H1 (cell line): Measurements from ENCODE around the gene HOMER1. TPM values are rescaled to one million over a fixed set of nuclear protein-coding genes. Genes with fewer than 3 reads are reported as not detected.
A peak's percentile ranks its signal among the peaks of the same experiment; 100 is the strongest.

Experiments used
- CTCF ChIA-PET: fragments of 300-600 bp; sonication (Branson Sonifier 250); formaldehyde crosslinking; loops from one replicate; lab custom pipeline; 2021; ENCODE audit not compliant: partially characterized antibody; lab: Charles Lee
- POLR2A ChIA-PET: fragments of 300-600 bp; sonication (Branson Sonifier 250); formaldehyde crosslinking; loops from one replicate; lab custom pipeline; 2021; ENCODE audit warnings: inconsistent platforms; ENCODE audit not compliant: partially characterized antibody; lab: Charles Lee
- DNase-seq, 2 experiments: peaks; one replicate each; pipeline versions ENCODE4 v3.0.0 to v3.0.0-alpha.2; 2010 to 2022; ENCODE audit warnings: low spot score in 2 of 2, low read depth in 1 of 2, mixed read lengths in 1 of 2
- FAIRE-seq: peaks from 2 replicates; lab custom pipeline; 2011; peaks lifted over from hg19 to GRCh38; lab: Jason Lieb, UNC
- H2AFZ ChIP-seq: 2 replicates; pipeline ENCODE4 v1.8.1; 2012; ENCODE audit warnings: low read length, inconsistent platforms
- H2AK5ac ChIP-seq: 2 replicates; pipeline ENCODE4 v1.6.1; 2013; ENCODE audit warnings: low read depth, low read length
- H2BK120ac ChIP-seq: replicated peaks from 2 replicates; pipeline ENCODE3; 2013; ENCODE audit warnings: low read depth, low read length, inconsistent platforms
- H2BK12ac ChIP-seq: 2 replicates; pipeline ENCODE4 v1.6.1; 2013; ENCODE audit warnings: low read depth, low read length
- H2BK15ac ChIP-seq: 2 replicates; pipeline ENCODE4 v1.6.1; 2013; ENCODE audit warnings: low read length
- H2BK20ac ChIP-seq: 2 replicates; pipeline ENCODE4 v1.6.1; 2013; ENCODE audit warnings: low read length
- H2BK5ac ChIP-seq: 2 replicates; pipeline ENCODE4 v1.6.1; 2013; ENCODE audit warnings: low read depth, low read length
- H3K14ac ChIP-seq: 2 replicates; pipeline ENCODE4 v1.6.1; 2013; ENCODE audit warnings: inconsistent platforms; ENCODE audit not compliant: insufficient read length
- H3K18ac ChIP-seq: 2 replicates; pipeline ENCODE4 v1.6.1; 2013; ENCODE audit warnings: low read length; ENCODE audit errors: extremely low read depth
- H3K23ac ChIP-seq: 2 replicates; pipeline ENCODE4 v1.6.1; 2013; ENCODE audit warnings: inconsistent platforms; ENCODE audit not compliant: insufficient read length
- H3K23me2 ChIP-seq: 2 replicates; pipeline ENCODE4 v1.6.1; 2013; ENCODE audit warnings: low read depth, low read length
- H3K27ac ChIP-seq: 2 replicates; pipeline ENCODE4 v1.6.1; 2011; ENCODE audit warnings: low read depth, low read length, inconsistent platforms
- H3K27me3 ChIP-seq, 4 experiments: replicated peaks in 1 of 4; 1 replicate in 1 of 4; 2 replicates in 3 of 4; pipeline versions ENCODE4 v1.6.1 to v1.8.1; 2011 to 2013; ENCODE audit warnings: low read length in 3 of 4, mild to moderate bottlenecking in 3 of 4, inconsistent platforms in 2 of 4, mixed read lengths in 2 of 4, moderate library complexity in 1 of 4; ENCODE audit not compliant: control insufficient read depth in 3 of 4, insufficient read depth in 3 of 4; ENCODE audit errors: extremely low read depth in 1 of 4
- H3K36me3 ChIP-seq, 4 experiments: 2 replicates each; pipeline versions ENCODE4 v1.6.1 to v1.8.1; 2011 to 2013; ENCODE audit warnings: mild to moderate bottlenecking in 4 of 4, low read length in 3 of 4, moderate library complexity in 2 of 4, control low read depth in 1 of 4, inconsistent platforms in 1 of 4; ENCODE audit not compliant: insufficient read depth in 4 of 4, control insufficient read depth in 2 of 4
- H3K4ac ChIP-seq: replicated peaks from 2 replicates; pipeline ENCODE3; 2013; ENCODE audit warnings: low read length, low read depth, mixed read lengths, inconsistent platforms; ENCODE audit not compliant: insufficient read length
- H3K4me1 ChIP-seq, 4 experiments: replicated peaks in 1 of 4; 1 replicate in 1 of 4; 2 replicates in 3 of 4; pipeline versions ENCODE4 v1.6.1 to v1.8.1; 2011 to 2013; ENCODE audit warnings: low read length in 3 of 4, inconsistent platforms in 2 of 4, mixed read lengths in 1 of 4; ENCODE audit not compliant: insufficient read depth in 4 of 4, control insufficient read depth in 3 of 4
- H3K4me2 ChIP-seq, 2 experiments: 2 replicates each; pipeline versions ENCODE4 v1.6.1 to v1.8.1; 2011 to 2013; ENCODE audit warnings: low read depth in 2 of 2, low read length in 2 of 2, control low read depth in 1 of 2, inconsistent platforms in 1 of 2, mild to moderate bottlenecking in 1 of 2; ENCODE audit not compliant: insufficient read depth in 1 of 2
- H3K4me3 ChIP-seq, 4 experiments: fragments of 200-600, 300-600 bp in 1 of 4; sonication (generic), shearing (Covaris generic), sonication (Bioruptor Twin) in 1 of 4; 2 replicates each; pipeline versions ENCODE4 v1.5.1 to v1.8.1; 2011 to 2016; ENCODE audit warnings: low read length in 4 of 4, low read depth in 3 of 4, control low read depth in 2 of 4, inconsistent platforms in 2 of 4, mild to moderate bottlenecking in 2 of 4, mixed read lengths in 1 of 4, moderate library complexity in 1 of 4; ENCODE audit not compliant: insufficient read depth in 2 of 4; ENCODE audit errors: extremely low read depth in 1 of 4
- H3K56ac ChIP-seq: replicated peaks from 2 replicates; pipeline ENCODE3; 2013; ENCODE audit warnings: low read depth, mild to moderate bottlenecking, mixed read lengths, low read length, inconsistent platforms; ENCODE audit not compliant: insufficient read length
- H3K79me1 ChIP-seq: 2 replicates; pipeline ENCODE4 v1.6.1; 2013; ENCODE audit warnings: low read depth, low read length, control low read depth
- H3K79me2 ChIP-seq, 2 experiments: 2 replicates each; pipeline versions ENCODE4 v1.6.1 to v1.8.1; 2012 to 2013; ENCODE audit warnings: low read length in 2 of 2, mild to moderate bottlenecking in 2 of 2, inconsistent platforms in 1 of 2; ENCODE audit not compliant: insufficient read depth in 2 of 2, control insufficient read depth in 1 of 2
- H3K9ac ChIP-seq, 4 experiments: replicated peaks in 1 of 4; 1 replicate in 1 of 4; 2 replicates in 3 of 4; pipeline versions ENCODE4 v1.6.1 to v1.8.1; 2011 to 2013; ENCODE audit warnings: low read depth in 3 of 4, low read length in 3 of 4, control low read depth in 2 of 4, mild to moderate bottlenecking in 2 of 4, moderate library complexity in 2 of 4, inconsistent platforms in 1 of 4; ENCODE audit errors: extremely low read depth in 1 of 4
- H3K9me3 ChIP-seq, 2 experiments: 2 replicates each; pipeline versions ENCODE4 v1.6.1 to v1.8.1; 2012 to 2013; ENCODE audit warnings: mild to moderate bottlenecking in 2 of 2, moderate library complexity in 2 of 2, control low read depth in 1 of 2, inconsistent platforms in 1 of 2, low read depth in 1 of 2, low read length in 1 of 2, mixed read lengths in 1 of 2; ENCODE audit not compliant: insufficient read depth in 2 of 2
- H4K20me1 ChIP-seq, 2 experiments: replicated peaks in 1 of 2; 2 replicates each; pipeline versions ENCODE3 to v1.8.1; 2011 to 2013; ENCODE audit warnings: inconsistent platforms in 2 of 2, low read length in 2 of 2, mild to moderate bottlenecking in 1 of 2; ENCODE audit not compliant: insufficient read depth in 2 of 2, control insufficient read depth in 1 of 2
- H4K5ac ChIP-seq: 2 replicates; pipeline ENCODE4 v1.6.1; 2013; ENCODE audit warnings: low read length, low read depth, mixed read lengths, inconsistent platforms; ENCODE audit not compliant: insufficient read length
- H4K8ac ChIP-seq: 2 replicates; pipeline ENCODE4 v1.8.0; 2013; ENCODE audit warnings: mild to moderate bottlenecking, moderate library complexity, low read length, inconsistent platforms; ENCODE audit not compliant: insufficient read depth; ENCODE audit errors: extremely low read depth
- H4K91ac ChIP-seq: replicated peaks from 2 replicates; pipeline ENCODE3; 2013; ENCODE audit warnings: low read length, mixed read lengths, inconsistent platforms; ENCODE audit not compliant: insufficient read length
- BRCA1 ChIP-seq: IDR thresholded peaks from 2 replicates; pipeline ENCODE4 v1.6.1; 2012; ENCODE audit warnings: low read depth, low read length, improper control_type of control experiment
- CBX8 ChIP-seq: fragments of 300-800, 300-1000 bp; sonication (generic); IDR thresholded peaks from 2 replicates; pipeline ENCODE4 v1.7.1; 2016; ENCODE audit warnings: low read depth, low read length, borderline replicate concordance
- CHD1 ChIP-seq: IDR thresholded peaks from 2 replicates; pipeline ENCODE4 v1.6.1; 2012; ENCODE audit warnings: low read depth, low read length, improper control_type of control experiment
- KDM1A ChIP-seq: fragments of 200-600, 300-600 bp; sonication (generic); IDR thresholded peaks from 2 replicates; pipeline ENCODE4 v1.7.1; 2016; ENCODE audit warnings: mild to moderate bottlenecking, low read length, borderline replicate concordance
- POLR2AphosphoS5 ChIP-seq: IDR thresholded peaks from 2 replicates; pipeline ENCODE4 v1.6.1; 2011; ENCODE audit warnings: low read depth, low read length
- SP2 ChIP-seq: IDR thresholded peaks from 2 replicates; pipeline ENCODE4 v1.6.1; 2012; ENCODE audit warnings: mild to moderate bottlenecking, low read length, inconsistent platforms
- TAF7 ChIP-seq: optimal IDR thresholded peaks from 2 replicates; pipeline ENCODE3; 2011; ENCODE audit warnings: low read depth, mild to moderate bottlenecking, inconsistent platforms, low read length, moderate library complexity, borderline replicate concordance
- TEAD4 ChIP-seq: IDR thresholded peaks from 2 replicates; pipeline ENCODE4 v1.6.1; 2012; ENCODE audit warnings: low read depth, low read length, inconsistent platforms, mixed read lengths
- WGBS, 2 experiments: shearing (Covaris generic) in 1 of 2; methylation state at CpG; one replicate each; pipeline versions ENCODE4 v1.1.6 to v1.1.7; 2013 to 2015; ENCODE audit warnings: low lambda C conversion rate in 2 of 2, mixed read lengths in 2 of 2, inconsistent platforms in 1 of 2, low coverage in 1 of 2, missing lambda C conversion rate in 1 of 2; ENCODE audit not compliant: insufficient replicate concordance in 2 of 2, insufficient coverage in 1 of 2, insufficient read length in 1 of 2; ENCODE audit errors: extremely low coverage in 1 of 2, missing lambda C conversion rate in 1 of 2; 5-methylcytosine and 5-hydroxymethylcytosine counted together
- long read RNA-seq, 2 experiments: library from RNA in 1 of 2; library from capped mRNA in 1 of 2; stranded (forward); transcript quantifications; one replicate each; pipeline ENCODE4 v2.0.0, GENCODE V29; 2021; ENCODE audit warnings: inconsistent platforms in 1 of 2
- polyA minus RNA-seq, 3 experiments: library from RNA; depleted of rRNA, polyadenylated mRNA; stranded (reverse); fragments of >200 nt; gene quantifications; 1 replicate in 2 of 3; 2 replicates in 1 of 3; pipeline ENCODE4 v1.2.3, GENCODE V29; 2011
- polyA plus RNA-seq, 7 experiments: library from polyadenylated mRNA; depleted of rRNA in 3 of 7; stranded (reverse) in 5 of 7; unstranded in 2 of 7; fragments of >200 nt in 5 of 7; fragments of 200-250 nt in 2 of 7; gene quantifications; 1 replicate in 5 of 7; 2 replicates in 1 of 7; 4 replicates in 1 of 7; pipeline versions ENCODE4 v1.2.1 to v1.2.3, GENCODE V29; 2011 to 2013; ENCODE audit warnings: missing spikeins in 2 of 7, mixed read lengths in 2 of 7
- total RNA-seq: library from RNA; stranded (reverse); fragmentation: NEBNext Ultra II Directional; extraction: Animal tissue kit (Norgen Biotek cat#: 25700); gene quantifications from 2 replicates; pipeline ENCODE4 v1.2.1, GENCODE V29; 2021

The HOMER1 gene
- total RNA-seq (49.5 and 57.9 TPM in 2 replicates), polyA plus RNA-seq (2011; rRNA removed) (4.7 and 6.4 TPM in 2 replicates), polyA minus RNA-seq (2011; rRNA and poly(A)+ RNA removed) (15.7 and 29.8 TPM in 2 replicates)
- 10.4 TPM for polyA plus RNA-seq (2011; cell fraction: cytosol; rRNA removed)
- polyA plus RNA-seq (2011; cell fraction: nucleus; rRNA removed), result 5.9 TPM
- 21.9 to 36.2 TPM (median 26.3 TPM) in 4 replicates for polyA plus RNA-seq (2012, experiment 1 of 2)
- polyA plus RNA-seq (2012, experiment 2 of 2), result 2.2 TPM
- polyA plus RNA-seq (2013, experiment 1 of 2), result 58.6 TPM
- 57.6 TPM for polyA plus RNA-seq (2013, experiment 2 of 2)
- 39.7 TPM for polyA minus RNA-seq (2011; cell fraction: cytosol; rRNA and poly(A)+ RNA removed)
- polyA minus RNA-seq (2011; cell fraction: nucleus; rRNA and poly(A)+ RNA removed), result 48.4 TPM
- long read RNA-seq, experiment 1, full-length matches to known transcripts, result 12 of 58 reads
- long read RNA-seq, experiment 1, partial matches to known transcripts, result 7 of 58 reads
- long read RNA-seq, experiment 1, other reads (novel, unspliced or antisense), result 39 of 58 reads
- long read RNA-seq, experiment 2, full-length matches to known transcripts, result 35 of 48 reads
- long read RNA-seq, experiment 2, partial matches to known transcripts, result 10 of 48 reads
- long read RNA-seq, experiment 2, other reads (novel, unspliced or antisense), result 3 of 48 reads

- no peak within 1 kb of the TSS for H3K23ac ChIP-seq
- H2BK12ac ChIP-seq, result no peak within 1 kb of the TSS
- H3K79me2 ChIP-seq, result peaks cover 3 to 42% of the 10 kb centered on the region in 2 experiments; a peak in 3 of 4 replicates
- H3K18ac ChIP-seq, result peak within 1 kb of the TSS; percentile 95
- H2BK15ac ChIP-seq, result no peak within 1 kb of the TSS
- H2BK5ac ChIP-seq, result peak within 1 kb of the TSS; percentile 90
- H2BK20ac ChIP-seq, result no peak within 1 kb of the TSS
- DNase-seq (peak in 1 of 2 experiments; percentile 84), FAIRE-seq (no peak)
- peak within 1 kb of the TSS; percentile 72 for H3K56ac ChIP-seq
- 0 out of 2 replicates have a peak, but pooled peaks cover 2% of the 10 kb centered on the region for H3K79me1 ChIP-seq
- H2BK120ac ChIP-seq, result peak within 1 kb of the TSS; percentile 58
- H2AK5ac ChIP-seq, result peak within 1 kb of the TSS; percentile 10; the same call in 1 of the 2 replicates
- H3K27ac ChIP-seq, result peak within 1 kb of the TSS; percentile 97
- peak within 1 kb of the TSS; percentile 73 for H2AFZ ChIP-seq
- no peaks in the 10 kb centered on the region for H3K27me3 ChIP-seq
- 1% methylated on average over 36 of the region's 85 CpGs; no CpG with 5 or more reads in 1 of the 2 experiments for WGBS, 2 experiments
- H3K9ac ChIP-seq, result peak within 1 kb of the TSS; percentile 86 to 94 (median 88)
- H3K36me3 ChIP-seq, result no peaks in the 10 kb centered on the region
- peak within 1 kb of the TSS; percentile 86 for H4K91ac ChIP-seq
- peaks cover 3 to 13% (median 7%) of the 10 kb centered on the region in 4 experiments; a peak in 5 of 7 replicates for H3K4me1 ChIP-seq
- peaks cover 5% of the 10 kb centered on the region for H3K23me2 ChIP-seq
- peak within 1 kb of the TSS; percentile 80 to 96 (median 92) for H3K4me3 ChIP-seq
- no peak within 1 kb of the TSS for H3K14ac ChIP-seq
- H3K4ac ChIP-seq, result peak within 1 kb of the TSS; percentile 83
- ChIA-PET CTCF (interaction anchor here (0.5 to 1.0 kb wide), 4 partner anchors 32 to 48 kb away, joined by 3 read pairs; no protein-coding TSS in a partner anchor), POLR2A (interaction anchor here (0.9 to 6.2 kb wide), 23 partner anchors 10 to 1048 kb away, joined by 3 to 94 read pairs (median 4); partner anchors contain the start of genes JMY, TENT2 and THBS4)
- H3K4me2 ChIP-seq, result peak within 1 kb of the TSS; percentile 76 to 82
- peak within 1 kb of the TSS; percentile 95; the same call in 1 of the 2 replicates for H4K8ac ChIP-seq
- peak within 1 kb of the TSS; percentile 78 for H4K5ac ChIP-seq
- peaks cover 13 to 20% of the 10 kb centered on the region in 2 experiments for H4K20me1 ChIP-seq
- no peaks in the 10 kb centered on the region for H3K9me3 ChIP-seq
- TF ChIP-seq TAF7, result peak; percentile 90
- TF ChIP-seq CBX8, result no peak
- TF ChIP-seq TEAD4, result peak; percentile 4; the same call in 1 of the 2 replicates
- no peak for TF ChIP-seq KDM1A
- TF ChIP-seq CHD1, result no peak; the same call in none of the 2 replicates
- TF ChIP-seq POLR2AphosphoS5, result 0 out of 2 replicates have a peak, but pooled peaks have one; percentile 6
- TF ChIP-seq SP2, result no peak
- no peak for TF ChIP-seq BRCA1
Observed at GRCh38 chr5:79513704-79514390, at the start of gene HOMER1. HOMER1 (minus strand) TSS chr5:79514134; CDS start chr5:79512774, 1,360 bp downstream.
